MM.1S (cell line): ENCODE results near the gene C22orf15.
"Not testable (repeated sequence)": the region's sequence is repeated elsewhere in the genome, so short reads cannot be mapped to it uniquely, and the experiment has no call there.

Experiments
- DNase-seq: peaks from one replicate; pipeline ENCODE4 v3.0.0-alpha.2; 2015
- H2AFZ ChIP-seq: fragments of 300-600 bp; sonication (generic); 2 replicates; pipeline ENCODE4 v1.6.0; 2016; ENCODE audit warnings: antibody characterized with exemption, low read length
- H3F3A ChIP-seq: fragments of 300-600 bp; sonication (generic); 2 replicates; pipeline ENCODE4 v1.6.1; 2016; ENCODE audit warnings: mild to moderate bottlenecking, antibody characterized with exemption, low read length, moderate library complexity, mixed read lengths; ENCODE audit not compliant: insufficient read depth
- H3K27ac ChIP-seq: fragments of 300-600 bp; sonication (generic); 2 replicates; pipeline ENCODE4 v1.5.1; 2016; ENCODE audit warnings: mild to moderate bottlenecking, low read length
- H3K27me3 ChIP-seq: fragments of 300-600 bp; sonication (generic); replicated peaks from 2 replicates; pipeline ENCODE4 v1.6.0; 2016; ENCODE audit warnings: low read length; ENCODE audit not compliant: insufficient read depth
- H3K36me3 ChIP-seq: fragments of 300-600 bp; sonication (generic); replicated peaks from 2 replicates; pipeline ENCODE4 v1.6.1; 2016; ENCODE audit warnings: mild to moderate bottlenecking, low read length, mixed read lengths; ENCODE audit not compliant: insufficient read depth
- H3K4me1 ChIP-seq: fragments of 300-600 bp; sonication (generic); 2 replicates; pipeline ENCODE4 v1.6.1; 2016; ENCODE audit warnings: low read length, mixed read lengths
- H3K4me2 ChIP-seq: fragments of 300-600 bp; sonication (generic); 2 replicates; pipeline ENCODE4 v1.6.0; 2016; ENCODE audit warnings: low read depth, low read length
- H3K4me3 ChIP-seq: fragments of 300-600 bp; sonication (generic); 2 replicates; pipeline ENCODE4 v1.5.1; 2016; ENCODE audit warnings: low read length, mixed read lengths
- H3K79me2 ChIP-seq: fragments of 300-600 bp; sonication (generic); 2 replicates; pipeline ENCODE4 v1.6.1; 2016; ENCODE audit warnings: mixed run types, low read length, mixed read lengths
- H3K9ac ChIP-seq: fragments of 300-600 bp; sonication (generic); 2 replicates; pipeline ENCODE4 v1.6.1; 2016; ENCODE audit warnings: low read length, mixed read lengths
- H3K9me2 ChIP-seq: fragments of 300-600 bp; sonication (generic); replicated peaks from 2 replicates; pipeline ENCODE4 v1.6.1; 2016; ENCODE audit warnings: mild to moderate bottlenecking, low read length, mixed read lengths; ENCODE audit not compliant: insufficient read depth
- H3K9me3 ChIP-seq: fragments of 300-600 bp; sonication (generic); replicated peaks from 2 replicates; pipeline ENCODE4 v1.6.1; 2016; ENCODE audit warnings: mild to moderate bottlenecking, low read length, mixed read lengths; ENCODE audit not compliant: insufficient read depth
- H4K20me1 ChIP-seq: fragments of 300-600 bp; sonication (generic); 2 replicates; pipeline ENCODE4 v1.6.1; 2016; ENCODE audit warnings: mild to moderate bottlenecking, low read length, moderate library complexity, mixed read lengths; ENCODE audit not compliant: insufficient read depth
- EZH2 ChIP-seq: fragments of 300-600 bp; sonication (generic); optimal IDR thresholded peaks from 2 replicates; pipeline ENCODE3; 2017; ENCODE audit warnings: low read depth, mild to moderate bottlenecking, antibody characterized with exemption, low read length, mixed read lengths
- EZH2phosphoT487 ChIP-seq: fragments of 300-600 bp; sonication (generic); IDR thresholded peaks from 2 replicates; pipeline ENCODE4 v1.6.1; 2018; ENCODE audit warnings: antibody characterized with exemption, low read length
- TF ChIP-seq, protein P1 (sequence below): fragments of 300-600 bp; sonication (generic); IDR thresholded peaks from 2 replicates; pipeline ENCODE4 v1.5.1; 2016; ENCODE audit warnings: antibody characterized with exemption, low read length, mixed read lengths

Gene C22orf15

DNA sequence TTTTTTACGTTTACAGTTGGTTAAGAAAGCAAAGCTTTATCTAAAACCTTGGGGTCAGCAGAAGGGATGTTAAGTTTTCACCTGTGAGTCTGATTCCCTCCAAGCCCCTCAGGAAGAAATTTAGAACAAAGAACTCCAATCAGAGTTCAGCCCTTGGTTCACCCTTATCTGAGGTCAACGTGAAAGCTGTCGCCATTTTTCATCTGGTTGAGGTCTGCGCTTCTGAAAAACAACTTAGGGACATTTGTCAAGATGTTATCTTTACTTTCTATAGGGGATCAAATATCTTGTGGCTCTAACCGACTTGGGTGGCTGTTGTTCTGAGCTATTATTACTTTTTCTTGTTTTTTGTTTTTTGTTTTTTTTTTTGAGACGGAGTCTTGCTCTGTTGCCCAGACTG lies 41.9 kb upstream of the C22orf15 start:
- TF ChIP-seq EZH2phosphoT487 = no peak
- no peak for TF ChIP-seq EZH2
- TF ChIP-seq, protein P1, sequence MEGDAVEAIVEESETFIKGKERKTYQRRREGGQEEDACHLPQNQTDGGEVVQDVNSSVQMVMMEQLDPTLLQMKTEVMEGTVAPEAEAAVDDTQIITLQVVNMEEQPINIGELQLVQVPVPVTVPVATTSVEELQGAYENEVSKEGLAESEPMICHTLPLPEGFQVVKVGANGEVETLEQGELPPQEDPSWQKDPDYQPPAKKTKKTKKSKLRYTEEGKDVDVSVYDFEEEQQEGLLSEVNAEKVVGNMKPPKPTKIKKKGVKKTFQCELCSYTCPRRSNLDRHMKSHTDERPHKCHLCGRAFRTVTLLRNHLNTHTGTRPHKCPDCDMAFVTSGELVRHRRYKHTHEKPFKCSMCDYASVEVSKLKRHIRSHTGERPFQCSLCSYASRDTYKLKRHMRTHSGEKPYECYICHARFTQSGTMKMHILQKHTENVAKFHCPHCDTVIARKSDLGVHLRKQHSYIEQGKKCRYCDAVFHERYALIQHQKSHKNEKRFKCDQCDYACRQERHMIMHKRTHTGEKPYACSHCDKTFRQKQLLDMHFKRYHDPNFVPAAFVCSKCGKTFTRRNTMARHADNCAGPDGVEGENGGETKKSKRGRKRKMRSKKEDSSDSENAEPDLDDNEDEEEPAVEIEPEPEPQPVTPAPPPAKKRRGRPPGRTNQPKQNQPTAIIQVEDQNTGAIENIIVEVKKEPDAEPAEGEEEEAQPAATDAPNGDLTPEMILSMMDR = no peak
- Histone ChIP-seq H3K4me3 (no peak overlapping the region), H3K4me1 (peaks cover 7% of the 10 kb centered on the region), H3K9ac (no peak overlapping the region), H3F3A (no peaks in the 10 kb centered on the region), H3K27me3 (no peaks in the 10 kb centered on the region), H3K9me2 (no peaks in the 10 kb centered on the region), H3K9me3 (no peaks in the 10 kb centered on the region), H3K27ac (no peak overlapping the region), H4K20me1 (no peaks in the 10 kb centered on the region), H3K4me2 (no peak overlapping the region), H2AFZ (no peak overlapping the region), H3K79me2 (peaks cover 13% of the 10 kb centered on the region), H3K36me3 (no peaks in the 10 kb centered on the region)
- no peak for DNase-seq

DNA sequence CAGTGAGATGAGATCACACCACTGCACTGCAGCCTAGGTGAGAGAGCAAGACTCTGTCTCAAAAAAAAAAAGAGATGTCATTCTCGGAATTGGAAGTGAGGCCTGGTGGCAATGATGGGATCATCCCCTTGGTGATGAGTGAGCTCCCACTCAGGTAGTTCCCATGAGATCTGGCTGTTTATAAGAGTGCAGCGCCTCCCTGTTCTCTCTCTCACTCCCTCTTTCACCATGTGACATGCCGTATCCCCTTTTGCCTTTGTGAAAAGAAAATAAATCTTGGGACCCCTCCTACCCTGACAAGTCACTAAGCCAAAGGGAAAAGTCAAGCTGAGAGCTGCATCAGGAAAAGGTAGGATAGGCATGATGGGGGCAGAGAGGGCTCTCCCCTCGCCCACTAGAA lies 40.6 kb upstream of the C22orf15 start:
- Histone ChIP-seq H3F3A (no peaks in the 10 kb centered on the region), H3K27me3 (no peaks in the 10 kb centered on the region), H3K9me3 (no peaks in the 10 kb centered on the region), H3K9ac (no peak overlapping the region), H2AFZ (no peak overlapping the region), H3K4me3 (no peak overlapping the region), H3K27ac (no peak overlapping the region), H3K9me2 (no peaks in the 10 kb centered on the region), H3K36me3 (no peaks in the 10 kb centered on the region), H4K20me1 (no peaks in the 10 kb centered on the region), H3K4me2 (no peak overlapping the region), H3K79me2 (no peaks in the 10 kb centered on the region), H3K4me1 (peaks cover 4% of the 10 kb centered on the region)
- TF ChIP-seq EZH2 = no peak
- TF ChIP-seq EZH2phosphoT487 = no peak
- TF ChIP-seq, protein P1 = no peak
- DNase-seq = no peak

DNA sequence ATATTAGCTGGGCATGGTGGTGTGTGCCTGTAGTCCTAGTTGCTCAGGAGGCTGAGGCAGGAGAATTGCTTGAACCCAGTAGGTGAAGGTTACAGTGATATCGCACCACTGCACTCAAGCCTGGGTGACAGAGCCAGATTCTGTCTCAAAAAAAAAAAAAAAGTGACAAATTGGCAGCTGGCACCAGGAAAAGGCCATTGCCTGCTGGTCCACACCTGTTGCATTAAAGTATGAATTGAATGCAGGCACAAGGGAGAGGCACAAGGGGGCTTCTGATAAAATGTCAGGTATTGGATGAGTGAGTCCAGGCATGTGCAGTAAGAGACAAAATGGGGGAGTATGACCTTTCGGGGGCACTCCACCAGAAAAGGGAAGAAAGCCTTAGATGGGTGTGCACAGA lies 40.1 kb upstream of the C22orf15 start:
- no peak overlapping the region for H3K4me2 ChIP-seq
- no peaks in the 10 kb centered on the region for H3K79me2 ChIP-seq
- no peak for DNase-seq
- TF ChIP-seq EZH2phosphoT487 (no peak), EZH2 (no peak)
- TF ChIP-seq, protein P1 = no peak
- no peak overlapping the region for H3K27ac ChIP-seq
- no peaks in the 10 kb centered on the region for H3K36me3 ChIP-seq
- no peaks in the 10 kb centered on the region for H4K20me1 ChIP-seq
- H3K27me3 ChIP-seq = no peaks in the 10 kb centered on the region
- no peak overlapping the region for H3K4me3 ChIP-seq
- no peak overlapping the region for H2AFZ ChIP-seq
- no peaks in the 10 kb centered on the region for H3K9me3 ChIP-seq
- H3K4me1 ChIP-seq = no peaks in the 10 kb centered on the region
- no peaks in the 10 kb centered on the region for H3F3A ChIP-seq
- no peak overlapping the region for H3K9ac ChIP-seq
- no peaks in the 10 kb centered on the region for H3K9me2 ChIP-seq

DNA sequence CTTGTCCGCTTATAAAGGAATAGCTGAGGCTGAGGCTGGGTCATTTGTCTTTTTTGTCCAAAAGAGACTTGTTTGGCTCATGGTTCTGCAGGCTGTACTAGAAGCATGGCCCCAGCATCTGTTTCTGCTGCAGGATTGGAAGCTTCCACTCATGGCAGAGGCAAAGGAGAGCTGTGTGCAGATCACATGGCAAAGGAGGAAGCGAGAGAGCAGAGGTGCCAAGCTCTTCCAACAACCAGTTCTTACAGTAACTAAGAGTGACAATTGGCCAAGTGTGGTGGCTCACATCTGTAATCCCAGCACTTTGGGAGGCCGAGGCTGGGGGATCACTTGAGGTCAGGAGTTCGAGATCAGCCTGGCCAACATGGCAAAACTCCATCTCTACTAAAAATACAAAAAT lies 34.7 kb upstream of the C22orf15 start:
- H3F3A ChIP-seq, DNase-seq, H3K9me2 ChIP-seq: not testable (repeated sequence)

More for the DNA sequence above, 34.7 kb upstream of the C22orf15 start:
- not testable (repeated sequence) for H4K20me1 ChIP-seq, H3K4me2 ChIP-seq, H3K27me3 ChIP-seq, H3K9ac ChIP-seq, H3K79me2 ChIP-seq, H2AFZ ChIP-seq, H3K4me1 ChIP-seq, H3K9me3 ChIP-seq, H3K27ac ChIP-seq, H3K4me3 ChIP-seq, H3K36me3 ChIP-seq
